HG03103 (cell line): ENCODE results near the gene UQCC3.
"Not testable (repeated sequence)": the region's sequence is repeated elsewhere in the genome, so short reads cannot be mapped to it uniquely, and the experiment has no call there.

Experiments used
- ATAC-seq: cut with Tn5 transposase; IDR thresholded peaks from one replicate; pipeline ENCODE4 v1.9.1; 2021; ENCODE audit warnings: low read depth; ENCODE audit not compliant: unreplicated experiment

UQCC3 gene, protein sequence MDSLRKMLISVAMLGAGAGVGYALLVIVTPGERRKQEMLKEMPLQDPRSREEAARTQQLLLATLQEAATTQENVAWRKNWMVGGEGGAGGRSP

DNA sequence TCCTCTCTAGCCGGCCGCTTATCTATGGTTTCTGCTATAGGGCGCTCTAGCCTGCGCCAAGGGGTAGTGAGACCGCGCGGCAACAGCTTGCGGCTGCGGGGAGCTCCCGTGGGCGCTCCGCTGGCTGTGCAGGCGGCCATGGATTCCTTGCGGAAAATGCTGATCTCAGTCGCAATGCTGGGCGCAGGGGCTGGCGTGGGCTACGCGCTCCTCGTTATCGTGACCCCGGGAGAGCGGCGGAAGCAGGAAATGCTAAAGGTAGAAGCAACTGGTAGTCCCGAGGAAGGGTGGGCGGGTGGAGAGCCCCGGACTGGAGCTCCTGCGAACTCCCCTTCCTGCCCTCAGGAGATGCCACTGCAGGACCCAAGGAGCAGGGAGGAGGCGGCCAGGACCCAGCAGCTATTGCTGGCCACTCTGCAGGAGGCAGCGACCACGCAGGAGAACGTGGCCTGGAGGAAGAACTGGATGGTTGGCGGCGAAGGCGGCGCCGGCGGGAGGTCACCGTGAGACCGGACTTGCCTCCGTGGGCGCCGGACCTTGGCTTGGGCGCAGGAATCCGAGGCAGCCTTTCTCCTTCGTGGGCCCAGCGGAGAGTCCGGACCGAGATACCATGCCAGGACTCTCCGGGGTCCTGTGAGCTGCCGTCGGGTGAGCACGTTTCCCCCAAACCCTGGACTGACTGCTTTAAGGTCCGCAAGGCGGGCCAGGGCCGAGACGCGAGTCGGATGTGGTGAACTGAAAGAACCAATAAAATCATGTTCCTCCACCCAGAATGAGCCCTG, at the start of gene UQCC3, which contains the start of gene LBHD1:
TSS of gene UQCC3 (plus strand) at position 66 of the 782 bp plus-strand sequence. CDS start at position 139, 73 bp downstream.
TSS of gene LBHD1 (minus strand) at position 660 of the 782 bp plus-strand sequence. CDS start 2,236 bp downstream, outside the sequence.
- ATAC-seq = peak; percentile 51

GRCh38 chr11:62622476-62623089, 48.9 kb upstream of the UQCC3 start:
- ATAC-seq = no peak

GRCh38 chr11:62627713-62628112, 43.8 kb upstream of the UQCC3 start:
- ATAC-seq = no peak

- no peak for ATAC-seq
These were observed 39.0 kb upstream of the UQCC3 start for GRCh38 chr11:62632492-62632891.

GRCh38 chr11:62644220-62644619, 27.3 kb upstream of the UQCC3 start:
- no peak for ATAC-seq

DNA sequence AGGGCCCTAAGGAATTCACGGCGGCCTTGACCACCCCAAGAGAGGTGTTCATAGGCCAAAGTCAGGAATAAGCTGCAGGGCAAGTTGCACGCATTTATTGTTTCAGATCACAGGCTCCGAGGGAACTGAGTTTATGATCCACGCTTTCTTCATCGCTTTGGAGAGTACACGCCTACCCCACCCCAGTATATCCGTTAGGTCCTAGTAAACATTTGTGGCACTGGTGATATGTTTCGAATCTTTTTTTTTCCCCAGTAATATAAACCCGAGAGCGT, 25.9 kb upstream of the UQCC3 start:
- no peak for ATAC-seq

DNA sequence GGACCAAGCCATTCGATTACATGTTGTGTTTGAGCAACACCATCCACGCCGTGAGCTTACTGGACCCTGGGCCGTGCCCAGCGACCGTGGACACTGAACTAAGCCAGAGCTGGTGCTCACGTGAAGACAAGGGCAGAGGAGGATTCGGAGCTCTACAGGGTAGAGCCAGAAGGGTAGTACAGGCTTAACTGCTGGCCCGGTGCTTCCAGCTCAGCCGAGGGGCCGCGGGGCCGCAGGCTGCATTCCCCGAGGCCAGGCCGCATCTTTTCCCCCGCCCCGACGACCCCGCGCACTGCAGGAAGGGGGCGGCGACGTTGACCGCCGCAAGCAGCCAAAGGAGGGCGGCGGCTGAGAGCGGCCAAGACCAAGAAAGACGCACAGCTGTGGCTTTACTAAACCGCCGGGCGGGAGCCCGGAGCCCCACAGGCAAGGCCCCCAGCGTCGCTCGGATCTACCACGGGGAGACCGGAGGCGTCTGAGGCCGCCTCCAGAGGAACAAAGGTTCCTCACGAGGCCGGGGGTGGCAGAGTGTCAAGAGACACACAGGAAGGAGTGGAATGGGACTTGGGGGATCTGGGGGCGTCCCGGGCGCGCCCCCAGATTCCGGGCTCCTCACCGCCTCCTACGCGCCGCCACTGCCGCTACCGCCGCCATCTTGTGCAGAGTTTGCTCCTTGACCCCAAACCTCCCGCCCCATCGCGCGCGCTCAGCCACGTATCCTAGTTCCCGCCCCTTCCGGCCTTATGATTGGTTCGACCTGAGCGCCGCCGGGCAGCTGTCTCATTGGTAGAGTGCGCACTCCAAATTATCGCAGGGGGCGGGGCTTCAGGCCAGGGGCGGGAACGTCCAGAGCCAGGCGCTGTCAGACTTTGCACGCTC, 25.3 kb upstream of the UQCC3 start, which contains the start of gene GANAB:
TSS of gene GANAB (minus strand) at position 668 of the 879 bp plus-strand sequence. CDS start at position 654, 14 bp downstream.
- peak; percentile 91 for ATAC-seq

DNA sequence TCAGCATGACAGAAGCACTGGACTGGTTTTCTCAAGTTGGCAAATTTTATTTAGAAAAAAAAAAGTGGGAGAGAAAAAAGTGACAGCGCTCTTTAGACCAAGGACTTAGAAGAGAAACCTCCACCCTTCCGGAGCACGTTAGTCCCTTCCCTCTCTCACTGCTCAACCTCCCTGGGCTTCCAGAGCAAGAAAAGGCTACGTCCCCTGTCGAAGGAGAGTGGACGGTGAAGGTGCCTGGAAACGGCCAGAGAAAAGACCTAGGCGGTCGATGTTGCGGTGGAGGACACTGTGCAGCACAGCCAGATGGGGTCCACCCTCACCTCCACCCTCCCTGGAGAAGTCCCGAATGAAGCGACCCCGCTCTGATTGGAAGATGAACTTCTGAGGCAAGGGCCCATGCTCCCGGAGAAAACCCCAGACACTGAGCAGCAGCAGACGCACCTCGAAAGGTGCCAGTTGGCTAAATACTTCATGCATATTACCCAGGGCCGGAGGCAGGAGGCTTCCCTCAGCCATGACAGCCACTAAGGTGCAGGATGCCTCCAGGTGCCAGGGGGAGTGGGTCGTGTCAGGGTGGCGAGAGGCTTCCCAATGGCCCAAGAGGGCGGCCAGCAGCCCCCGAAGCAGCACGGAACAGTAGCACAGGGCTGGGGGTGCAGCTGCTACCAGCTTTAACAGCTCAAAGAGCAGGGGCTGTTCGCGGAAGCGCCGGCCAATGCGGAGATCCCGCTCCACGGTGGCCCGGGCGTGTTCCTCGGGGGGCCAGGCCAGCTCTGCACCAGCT, 24.5 kb upstream of the UQCC3 start:
- no peak for ATAC-seq

DNA sequence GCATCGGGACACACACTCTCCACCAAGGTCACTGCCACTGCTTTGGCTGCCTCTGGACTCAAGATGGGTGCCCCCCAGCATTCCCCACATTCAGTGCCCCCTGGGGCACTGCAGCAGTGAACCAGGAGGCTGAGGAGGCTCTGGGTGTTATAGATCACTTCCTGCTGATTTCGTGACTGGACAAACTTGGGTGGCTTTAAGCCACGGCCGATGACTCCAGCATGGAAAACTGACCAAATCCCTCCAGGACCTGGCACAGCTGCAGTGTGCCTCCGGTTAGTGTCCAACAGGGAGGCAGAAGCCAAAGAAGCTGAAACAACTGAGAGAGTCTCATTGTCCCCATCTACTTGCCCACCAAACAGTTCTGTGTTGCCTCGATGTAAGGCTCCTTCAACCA, 23.9 kb upstream of the UQCC3 start:
- ATAC-seq = no peak

- no peak for ATAC-seq
These were observed 23.1 kb upstream of the UQCC3 start for GRCh38 chr11:62648185-62648966.

- ATAC-seq = no peak
These were observed 22.5 kb upstream of the UQCC3 start for GRCh38 chr11:62648967-62649364.

GRCh38 chr11:62649486-62649885, 22.0 kb upstream of the UQCC3 start:
- no peak for ATAC-seq

- not testable (repeated sequence) for ATAC-seq
These were observed 21.2 kb upstream of the UQCC3 start for GRCh38 chr11:62650283-62650682.

- peak; percentile 8 for ATAC-seq
These were observed 19.1 kb upstream of the UQCC3 start for GRCh38 chr11:62652161-62653006.

- no peak for ATAC-seq
These were observed 17.2 kb upstream of the UQCC3 start for GRCh38 chr11:62654297-62654696.

DNA sequence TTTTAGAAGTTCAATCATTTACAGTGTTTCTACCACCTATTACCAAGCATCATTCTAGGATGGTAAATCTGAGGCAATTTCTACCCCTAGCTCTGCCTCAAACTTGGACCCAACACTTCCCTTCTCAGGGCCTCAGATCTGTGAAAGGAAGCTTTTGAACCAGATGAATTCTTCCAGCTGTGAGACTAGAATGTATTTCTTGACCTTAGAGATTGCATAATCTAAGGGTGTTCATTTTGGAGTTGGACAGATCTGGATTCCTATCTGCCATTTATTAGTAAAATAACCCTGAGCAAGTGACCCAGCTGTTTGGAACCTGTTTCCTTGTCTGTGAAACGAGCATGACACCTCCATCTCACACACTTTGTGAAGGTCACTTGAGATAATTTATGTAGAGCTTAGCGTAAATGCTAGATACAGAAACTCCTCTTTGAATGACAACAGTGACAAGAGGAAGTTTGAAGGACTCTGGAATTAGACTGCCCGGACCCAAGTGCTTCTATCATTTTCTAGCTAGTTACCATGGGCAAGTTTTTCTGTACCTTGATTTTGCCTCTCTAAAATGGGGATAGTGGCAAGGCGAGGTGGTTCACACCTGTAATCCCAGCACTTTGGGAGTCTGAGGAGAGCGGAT, 14.6 kb upstream of the UQCC3 start:
- no peak for ATAC-seq

DNA sequence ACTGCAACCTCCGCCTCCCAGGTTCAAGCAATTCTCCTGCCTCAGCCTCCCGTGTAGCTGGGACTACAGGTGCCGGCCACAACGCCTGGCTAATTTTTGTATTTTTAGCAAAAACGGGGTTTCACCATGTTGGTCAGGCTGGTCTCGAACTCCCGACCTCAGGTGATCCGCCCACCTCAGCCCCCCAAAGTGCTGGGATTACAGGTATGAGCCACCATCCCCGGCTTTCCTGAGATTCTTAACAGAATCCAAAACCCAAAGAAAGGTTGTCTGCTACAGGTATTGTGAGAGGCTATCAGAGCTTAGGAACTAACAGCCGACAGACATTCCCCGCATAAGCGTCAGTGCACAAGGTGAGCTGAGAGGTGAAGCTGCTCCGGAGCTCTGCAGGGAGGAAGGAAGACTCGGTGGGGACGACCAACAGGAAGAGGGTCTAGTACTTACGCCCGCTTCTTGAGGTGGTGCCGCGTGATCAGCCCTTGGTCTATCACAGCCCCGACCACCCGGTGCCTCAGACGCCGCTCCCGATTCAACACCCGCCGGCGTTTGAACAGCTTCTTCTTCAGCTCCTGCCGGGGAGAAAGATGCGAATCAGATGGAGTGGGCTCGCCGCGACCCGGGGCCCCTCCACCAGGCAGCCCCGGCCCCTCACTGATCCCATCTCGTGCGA, 6.9 kb upstream of the UQCC3 start:
- ATAC-seq = peak; percentile 23
